HEK293 (cell line): ENCODE results near the gene FOXC2.

Experiments
- CTCF ChIA-PET: fragments of 350-600 bp; formaldehyde crosslinking; extraction: SDS; loops from one replicate; lab custom pipeline; 2021; ENCODE audit warnings: antibody characterized with exemption; lab: Yijun Ruan, JAX
- POLR2A ChIA-PET: fragments of 300-600 bp; formaldehyde crosslinking; extraction: SDS; loops from one replicate; lab custom pipeline; 2020; ENCODE audit warnings: antibody characterized with exemption, inconsistent platforms; lab: Yijun Ruan, JAX
- H3K27ac ChIP-seq: fragments of 200-500 bp; sonication (Bioruptor generic); 2 replicates; pipeline ENCODE4 v1.5.1; 2014; ENCODE audit warnings: low read depth, low read length, control low read depth, inconsistent platforms; ENCODE audit errors: extremely low read depth
- H3K36me3 ChIP-seq, 2 experiments: fragments of 200-500 bp in 1 of 2; sonication (Bioruptor generic) in 1 of 2; 1 replicate in 1 of 2; 2 replicates in 1 of 2; pipeline ENCODE4 v1.5.1; 2014 to 2017; ENCODE audit warnings: inconsistent platforms in 2 of 2, low read length in 2 of 2; ENCODE audit not compliant: control insufficient read depth in 2 of 2, insufficient read depth in 1 of 2
- H3K4me1 ChIP-seq: fragments of 200-500 bp; sonication (Bioruptor generic); 2 replicates; pipeline ENCODE4 v1.5.1; 2014; ENCODE audit warnings: mild to moderate bottlenecking, low read length, inconsistent platforms; ENCODE audit not compliant: control insufficient read depth, insufficient read depth
- H3K4me3 ChIP-seq: 2 replicates; pipeline ENCODE4 v1.5.1; 2011; ENCODE audit warnings: low read depth, mild to moderate bottlenecking, control low read depth, low read length, moderate library complexity
- H3K9me3 ChIP-seq: fragments of 200-500 bp; sonication (Bioruptor generic); 2 replicates; pipeline ENCODE4 v1.5.1; 2014; ENCODE audit warnings: low read depth, low read length, inconsistent platforms; ENCODE audit not compliant: control insufficient read depth, insufficient read depth
- AEBP2 ChIP-seq: fragments of 450-650 bp; formaldehyde crosslinking; IDR thresholded peaks from 2 replicates; pipeline ENCODE4 v1.5.1; 2016; ENCODE audit warnings: missing biosample characterization, missing genetic modification characterization, borderline replicate concordance
- ATF2 ChIP-seq: fragments of 450-650 bp; formaldehyde crosslinking; IDR thresholded peaks from 2 replicates; pipeline ENCODE4 v1.5.1; 2016; ENCODE audit warnings: missing biosample characterization, missing genetic modification characterization, low read depth
- GLIS2 ChIP-seq: fragments of 450-650 bp; formaldehyde crosslinking; IDR thresholded peaks from 2 replicates; pipeline ENCODE4 v1.5.1; 2016; ENCODE audit warnings: missing biosample characterization, missing genetic modification characterization
- PRDM2 ChIP-seq: fragments of 450-650 bp; formaldehyde crosslinking; IDR thresholded peaks from 2 replicates; pipeline ENCODE4 v1.5.1; 2016; ENCODE audit warnings: missing biosample characterization, missing genetic modification characterization, borderline replicate concordance
- YY2 ChIP-seq: fragments of 450-650 bp; formaldehyde crosslinking; IDR thresholded peaks from 2 replicates; pipeline ENCODE4 v1.5.1; 2016; ENCODE audit warnings: missing biosample characterization, missing genetic modification characterization
- ZFP41 ChIP-seq: fragments of 450-650 bp; formaldehyde crosslinking; IDR thresholded peaks from 2 replicates; pipeline ENCODE4 v1.5.1; 2016; ENCODE audit warnings: missing biosample characterization, missing genetic modification characterization, borderline replicate concordance
- ZNF138 ChIP-seq: fragments of 450-650 bp; formaldehyde crosslinking; IDR thresholded peaks from 2 replicates; pipeline ENCODE4 v1.5.1; 2016; ENCODE audit warnings: missing biosample characterization, missing genetic modification characterization, borderline replicate concordance
- ZNF239 ChIP-seq: fragments of 450-650 bp; formaldehyde crosslinking; IDR thresholded peaks from 2 replicates; pipeline ENCODE4 v1.5.1; 2016; ENCODE audit warnings: missing biosample characterization, missing genetic modification characterization
- ZNF302 ChIP-seq: fragments of 450-650 bp; formaldehyde crosslinking; IDR thresholded peaks from 2 replicates; pipeline ENCODE4 v1.5.1; 2016; ENCODE audit warnings: missing biosample characterization, missing genetic modification characterization, low read depth
- ZNF341 ChIP-seq: fragments of 450-650 bp; formaldehyde crosslinking; IDR thresholded peaks from 2 replicates; pipeline ENCODE4; 2016; ENCODE audit warnings: low read depth, missing biosample characterization, missing genetic modification characterization
- ZNF416 ChIP-seq: fragments of 450-650 bp; formaldehyde crosslinking; IDR thresholded peaks from 2 replicates; pipeline ENCODE4 v1.5.1; 2016; ENCODE audit warnings: missing biosample characterization, missing genetic modification characterization
- ZNF626 ChIP-seq: fragments of 450-650 bp; sonication (Bioruptor Pico); formaldehyde crosslinking; IDR thresholded peaks from 2 replicates; pipeline ENCODE4 v1.5.1; 2018; ENCODE audit warnings: missing biosample characterization, missing genetic modification characterization, inconsistent platforms
- ZNF639 ChIP-seq: fragments of 450-650 bp; formaldehyde crosslinking; IDR thresholded peaks from 2 replicates; pipeline ENCODE4 v1.5.1; 2016; ENCODE audit warnings: missing biosample characterization, missing genetic modification characterization
- ZNF76 ChIP-seq: fragments of 450-650 bp; formaldehyde crosslinking; IDR thresholded peaks from 2 replicates; pipeline ENCODE4; 2016; ENCODE audit warnings: low read depth, missing biosample characterization, missing genetic modification characterization, borderline replicate concordance
- ZNF837 ChIP-seq: fragments of 450-650 bp; formaldehyde crosslinking; IDR thresholded peaks from 2 replicates; pipeline ENCODE4 v1.5.1; 2016; ENCODE audit warnings: missing biosample characterization, missing genetic modification characterization
- TF ChIP-seq, protein P1 (sequence below): sonication (generic); formaldehyde crosslinking; IDR thresholded peaks from 2 replicates; pipeline ENCODE4 v1.8.1; 2022; ENCODE audit warnings: mild to moderate bottlenecking, moderate library complexity, missing genetic modification reagents

Gene FOXC2

GRCh38 chr16:86578061-86578599 lies 11.5 kb downstream of the FOXC2 start, which contains the start of gene FOXL1:
FOXL1 (plus strand) TSS chr16:86578549; CDS start chr16:86578724, 175 bp downstream.
- H3K36me3 ChIP-seq: no peaks in the 10 kb centered on the region
- H3K4me3 ChIP-seq: no peak within 1 kb of the TSS
- H3K4me1 ChIP-seq: peaks cover 3% of the 10 kb centered on the region; the same call in 1 of the 2 replicates
- TF ChIP-seq ZNF138 (tag by site-specific recombination): no peak
- TF ChIP-seq ZNF76: no peak
- TF ChIP-seq ZFP41 (tag by site-specific recombination): no peak
- TF ChIP-seq ZNF416: no peak
- no peak for TF ChIP-seq ZNF302 (tag by site-specific recombination)
- no peak for TF ChIP-seq ZNF239 (tag by site-specific recombination)
- TF ChIP-seq, all 188 proteins: peak for 0
- H3K9me3 ChIP-seq: no peaks in the 10 kb centered on the region
- H3K27ac ChIP-seq: no peak within 1 kb of the TSS
- ChIA-PET CTCF (no interaction called here), POLR2A (no interaction called here)

DNA sequence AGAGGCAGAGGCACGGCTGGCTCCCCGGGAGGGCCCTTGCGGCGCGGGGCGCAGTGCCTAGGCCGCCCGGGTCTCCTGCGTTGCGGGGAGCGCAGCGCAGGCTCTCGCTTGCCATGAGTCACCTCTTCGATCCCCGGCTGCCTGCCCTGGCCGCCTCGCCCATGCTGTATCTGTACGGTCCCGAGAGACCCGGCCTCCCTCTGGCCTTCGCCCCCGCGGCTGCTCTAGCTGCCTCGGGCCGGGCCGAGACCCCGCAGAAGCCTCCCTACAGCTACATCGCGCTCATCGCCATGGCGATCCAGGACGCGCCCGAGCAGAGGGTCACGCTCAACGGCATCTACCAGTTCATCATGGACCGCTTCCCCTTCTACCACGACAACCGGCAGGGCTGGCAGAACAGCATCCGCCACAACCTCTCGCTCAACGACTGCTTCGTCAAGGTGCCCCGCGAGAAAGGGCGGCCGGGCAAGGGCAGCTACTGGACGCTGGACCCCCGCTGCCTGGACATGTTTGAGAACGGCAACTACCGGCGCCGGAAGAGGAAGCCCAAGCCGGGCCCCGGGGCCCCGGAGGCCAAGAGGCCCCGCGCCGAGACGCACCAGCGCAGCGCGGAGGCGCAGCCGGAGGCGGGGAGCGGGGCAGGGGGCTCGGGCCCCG lies 12.1 kb downstream of the FOXC2 start:
- Histone ChIP-seq H3K9me3 (no peaks in the 10 kb centered on the region), H3K36me3 (no peaks in the 10 kb centered on the region), H3K27ac (no peak overlapping the region), H3K4me1 (peaks cover 3% of the 10 kb centered on the region; the same call in 1 of the 2 replicates), H3K4me3 (no peak overlapping the region)
- CTCF ChIA-PET: no interaction called here
- no peak for TF ChIP-seq YY2 (tag by site-specific recombination)
- POLR2A ChIA-PET: no interaction called here

DNA sequence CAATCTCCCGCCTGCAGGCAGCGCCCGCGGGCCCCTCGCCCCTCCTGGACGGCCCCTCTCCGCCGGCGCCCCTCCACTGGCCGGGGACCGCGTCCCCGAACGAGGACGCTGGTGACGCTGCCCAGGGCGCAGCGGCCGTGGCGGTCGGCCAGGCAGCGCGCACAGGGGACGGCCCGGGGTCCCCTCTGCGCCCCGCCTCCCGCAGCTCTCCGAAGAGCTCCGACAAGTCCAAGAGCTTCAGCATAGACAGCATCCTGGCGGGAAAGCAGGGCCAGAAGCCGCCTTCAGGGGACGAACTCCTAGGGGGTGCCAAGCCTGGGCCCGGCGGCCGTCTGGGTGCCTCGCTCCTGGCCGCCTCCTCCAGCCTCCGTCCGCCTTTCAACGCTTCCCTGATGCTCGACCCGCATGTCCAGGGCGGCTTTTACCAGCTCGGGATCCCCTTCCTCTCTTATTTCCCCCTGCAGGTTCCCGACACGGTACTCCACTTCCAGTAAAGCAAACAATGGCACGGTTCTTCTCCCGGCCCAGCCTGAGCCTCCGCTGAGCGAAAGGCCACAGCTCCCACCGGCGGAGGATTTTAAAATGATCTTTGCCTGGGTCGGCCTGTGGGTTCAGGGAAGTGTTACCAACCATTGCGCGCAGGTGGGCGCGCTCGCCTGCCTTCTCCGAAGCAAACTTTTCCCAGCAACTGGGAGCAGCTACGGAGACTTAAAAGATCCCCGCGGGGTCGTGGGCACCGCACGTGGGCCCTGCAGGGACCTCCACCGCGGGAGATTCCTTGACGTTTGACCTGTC lies 12.8 kb downstream of the FOXC2 start:
- Histone ChIP-seq H3K27ac (no peak overlapping the region), H3K36me3 (no peaks in the 10 kb centered on the region), H3K4me3 (no peak overlapping the region), H3K9me3 (no peaks in the 10 kb centered on the region), H3K4me1 (peaks cover 3% of the 10 kb centered on the region; the same call in 1 of the 2 replicates)
- POLR2A ChIA-PET: no interaction called here
- CTCF ChIA-PET: interaction anchor here (0.6 kb wide), 1 partner anchor 350 kb away, joined by 4 read pairs; no protein-coding TSS in a partner anchor
- TF ChIP-seq ZNF837 (no peak), AEBP2 (tag by site-specific recombination) (no peak), GLIS2 (tag by site-specific recombination) (no peak), ZNF341 (tag by site-specific recombination) (no peak), PRDM2 (tag by site-specific recombination) (no peak), ZNF626 (tag by site-specific recombination) (no peak), YY2 (tag by site-specific recombination) (no peak), ATF2 (tag by site-specific recombination) (no peak), ZNF639 (no peak)
- TF ChIP-seq, protein P1, sequence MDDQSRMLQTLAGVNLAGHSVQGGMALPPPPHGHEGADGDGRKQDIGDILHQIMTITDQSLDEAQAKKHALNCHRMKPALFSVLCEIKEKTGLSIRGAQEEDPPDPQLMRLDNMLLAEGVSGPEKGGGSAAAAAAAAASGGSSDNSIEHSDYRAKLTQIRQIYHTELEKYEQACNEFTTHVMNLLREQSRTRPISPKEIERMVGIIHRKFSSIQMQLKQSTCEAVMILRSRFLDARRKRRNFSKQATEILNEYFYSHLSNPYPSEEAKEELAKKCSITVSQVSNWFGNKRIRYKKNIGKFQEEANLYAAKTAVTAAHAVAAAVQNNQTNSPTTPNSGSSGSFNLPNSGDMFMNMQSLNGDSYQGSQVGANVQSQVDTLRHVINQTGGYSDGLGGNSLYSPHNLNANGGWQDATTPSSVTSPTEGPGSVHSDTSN: no peak
